ENCODE measurements around the gene IRF9. TPM values are rescaled to one million over a fixed set of nuclear protein-coding genes. Genes with fewer than 3 reads are reported as not detected.

IRF9 gene
- total and polyA plus RNA-seq, 7 donors: 46.2 to 115 (median 55.6) TPM

- Histone ChIP-seq H3K4me3 (no peak overlapping the region), H3K27me3 (no peaks in the 10 kb centered on the region), H3K4me1 (peaks cover 0 to 29% (median 26%) of the 10 kb centered on the region in 4 donors), H3K27ac (no peak overlapping the region), H3K9me3 (no peaks in the 10 kb centered on the region), H3K36me3 (peaks cover 4 to 37% (median 8%) of the 10 kb centered on the region in 4 donors)
- intact Hi-C loops (cut with DNase I): no loop called here
- no peak for DNase-seq
- no peak for TF ChIP-seq POLR2AphosphoS5 (IDR thresholded peaks at IDR 0.05)
- TF ChIP-seq POLR2A (IDR thresholded peaks at IDR 0.05): no peak
- TF ChIP-seq EP300 (IDR thresholded peaks at IDR 0.05): no peak
- TF ChIP-seq CTCF (IDR thresholded peaks at IDR 0.05): no peak
- 91% methylated on average over 12 of the region's 12 CpGs for WGBS, 2 donors
Observed at GRCh38 chr14:24177041-24177825, 16.2 kb downstream of the IRF9 start.

DNA sequence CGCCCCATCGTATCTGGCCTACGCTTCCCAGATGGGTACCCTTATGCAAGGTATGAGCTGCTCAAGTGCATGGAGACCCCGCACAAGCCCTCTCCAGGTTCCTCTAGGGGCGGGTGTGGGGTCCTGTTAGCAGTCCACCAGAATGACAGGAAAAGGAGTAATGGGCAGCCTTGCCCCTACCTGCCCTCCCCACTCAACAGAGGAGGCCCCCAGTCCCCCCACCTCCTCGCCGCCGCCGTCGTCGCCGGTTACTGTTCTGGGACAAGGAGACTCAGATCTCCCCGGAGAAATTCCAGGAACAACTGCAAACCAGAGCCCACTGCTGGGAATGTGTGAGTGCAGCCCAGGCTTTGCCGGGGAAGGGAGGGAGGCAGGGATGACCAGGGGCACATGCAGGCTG lies 16.8 kb downstream of the IRF9 start:
- H3K36me3 ChIP-seq: peaks cover 5 to 44% (median 11%) of the 10 kb centered on the region in 4 donors
- H3K4me3 ChIP-seq: no peak overlapping the region
- no peak for DNase-seq
- H3K4me1 ChIP-seq: peaks cover 0 to 23% (median 19%) of the 10 kb centered on the region in 4 donors
- intact Hi-C loops (cut with DNase I): no loop called here
- TF ChIP-seq CTCF (IDR thresholded peaks at IDR 0.05) (no peak), EP300 (IDR thresholded peaks at IDR 0.05) (no peak), POLR2AphosphoS5 (IDR thresholded peaks at IDR 0.05) (no peak), POLR2A (IDR thresholded peaks at IDR 0.05) (no peak)
- WGBS, 2 donors: 95 to 96% methylated on average over 14 of the region's 14 CpGs
- H3K27me3 ChIP-seq: no peaks in the 10 kb centered on the region
- peak overlapping the region in 2 of 4 donors; percentile 88 to 93 for H3K27ac ChIP-seq
- no peaks in the 10 kb centered on the region for H3K9me3 ChIP-seq

DNA sequence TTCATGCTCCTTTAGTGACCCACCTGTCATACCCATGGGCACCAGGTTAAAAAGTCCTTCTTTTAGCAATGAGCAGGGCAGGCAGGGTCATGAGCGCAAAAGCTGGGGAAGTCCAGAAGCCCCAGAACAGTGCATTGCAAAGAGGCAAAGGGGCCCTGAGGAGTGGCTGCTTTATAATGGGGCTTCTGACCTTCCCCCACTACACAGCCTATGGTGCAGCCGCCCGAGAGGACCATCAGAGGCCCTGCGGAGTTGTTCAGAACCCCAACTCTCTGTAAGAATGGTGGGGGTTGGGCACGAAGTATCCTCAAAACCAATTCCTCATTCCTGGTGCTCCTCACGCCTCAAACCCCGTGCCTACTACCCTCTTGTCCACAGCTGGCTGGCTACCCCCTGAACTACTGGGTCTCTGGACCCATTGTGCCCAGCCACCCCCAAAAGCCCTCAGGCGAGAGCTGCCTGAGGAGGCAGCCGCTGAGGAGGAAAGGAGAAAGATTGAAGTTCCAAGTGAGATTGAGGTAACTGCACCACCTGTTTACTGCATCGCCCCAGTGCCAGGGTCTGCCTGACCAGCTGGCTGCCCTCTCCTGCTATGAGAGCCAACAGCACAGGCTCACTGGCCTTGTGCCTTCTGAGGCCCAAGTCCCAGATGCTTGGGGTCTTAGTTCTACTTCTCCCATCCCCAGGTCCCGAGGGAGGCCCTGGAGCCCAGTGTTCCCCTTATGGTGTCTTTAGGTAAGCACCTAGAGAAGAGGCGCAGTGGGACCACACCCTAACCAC lies 17.5 kb downstream of the IRF9 start:
- H3K36me3 ChIP-seq: peaks cover 6 to 51% (median 17%) of the 10 kb centered on the region in 4 donors
- no peak for TF ChIP-seq POLR2AphosphoS5 (IDR thresholded peaks at IDR 0.05)
- TF ChIP-seq POLR2A (IDR thresholded peaks at IDR 0.05): no peak
- TF ChIP-seq EP300 (IDR thresholded peaks at IDR 0.05): no peak
- no peak for TF ChIP-seq CTCF (IDR thresholded peaks at IDR 0.05)
- no peak for DNase-seq
- no peaks in the 10 kb centered on the region for H3K9me3 ChIP-seq
- no peak overlapping the region for H3K4me3 ChIP-seq
- peaks cover 0 to 20% (median 19%) of the 10 kb centered on the region in 4 donors for H3K4me1 ChIP-seq
- intact Hi-C loops (cut with DNase I): no loop called here
- 92% methylated on average over 12 of the region's 12 CpGs for WGBS, 2 donors
- no peaks in the 10 kb centered on the region for H3K27me3 ChIP-seq
- H3K27ac ChIP-seq: peak overlapping the region; percentile 64 to 93 (median 87)

- WGBS, 2 donors: 83 to 88% methylated on average over 14 of the region's 14 CpGs
- Histone ChIP-seq H3K27ac (peak overlapping the region; percentile 64 to 93 (median 87)), H3K36me3 (peaks cover 6 to 59% (median 24%) of the 10 kb centered on the region in 4 donors)
Observed at GRCh38 chr14:24179294-24179960, 18.4 kb downstream of the IRF9 start.

More at GRCh38 chr14:24179294-24179960, 18.4 kb downstream of the IRF9 start:
- no peak overlapping the region for H3K4me3 ChIP-seq
- intact Hi-C loops (cut with DNase I): no loop called here
- TF ChIP-seq EP300 (IDR thresholded peaks at IDR 0.05) (no peak), CTCF (IDR thresholded peaks at IDR 0.05) (no peak), POLR2A (IDR thresholded peaks at IDR 0.05) (no peak), POLR2AphosphoS5 (IDR thresholded peaks at IDR 0.05) (no peak)
- peaks cover 0 to 20% (median 19%) of the 10 kb centered on the region in 4 donors for H3K4me1 ChIP-seq
- H3K9me3 ChIP-seq: no peaks in the 10 kb centered on the region
- DNase-seq: no peak
- no peaks in the 10 kb centered on the region for H3K27me3 ChIP-seq

Data from sigmoid colon (tissue), 7 donors.